ENCODE data around the gene RTP3. TPM values are rescaled to one million over a fixed set of nuclear protein-coding genes. Genes with fewer than 3 reads are reported as not detected.

Gene RTP3
- total RNA-seq (2014; rRNA removed; shearing (Covaris generic)): 0.20 and 0.81 TPM in 2 replicates

- DNase-seq (ENCODE audit: low read depth): no peak
Measured at GRCh38 chr3:46497556-46498265, at the start of gene RTP3. RTP3 (plus strand) TSS chr3:46497976; CDS start chr3:46498063, 87 bp downstream.

- DNase-seq (ENCODE audit: low read depth): no peak
Measured at GRCh38 chr3:46448721-46449120, 49.1 kb upstream of the RTP3 start.

GRCh38 chr3:46449755-46450552, 47.8 kb upstream of the RTP3 start:
- peak; percentile 16 for DNase-seq (ENCODE audit: low read depth)

- DNase-seq (ENCODE audit: low read depth): no peak
Measured at GRCh38 chr3:46453526-46454208, 44.1 kb upstream of the RTP3 start.

GRCh38 chr3:46454209-46454595, 43.6 kb upstream of the RTP3 start:
- DNase-seq (ENCODE audit: low read depth): no peak

- DNase-seq (ENCODE audit: low read depth): no peak
Measured at GRCh38 chr3:46454606-46455005, 43.2 kb upstream of the RTP3 start.

GRCh38 chr3:46455231-46456115, 42.3 kb upstream of the RTP3 start:
- DNase-seq (ENCODE audit: low read depth): no peak

- DNase-seq (ENCODE audit: low read depth): no peak
Measured at GRCh38 chr3:46456118-46456517, 41.7 kb upstream of the RTP3 start.

- peak; percentile 44 for DNase-seq (ENCODE audit: low read depth)
Measured at GRCh38 chr3:46460051-46460450, 37.7 kb upstream of the RTP3 start.

- peak; percentile 54 for DNase-seq (ENCODE audit: low read depth)
Measured at GRCh38 chr3:46462111-46462510, 35.7 kb upstream of the RTP3 start.

GRCh38 chr3:46462511-46462910, 35.3 kb upstream of the RTP3 start:
- DNase-seq (ENCODE audit: low read depth): peak; percentile 47

GRCh38 chr3:46463120-46463867, 34.5 kb upstream of the RTP3 start:
- no peak for DNase-seq (ENCODE audit: low read depth)

- DNase-seq (ENCODE audit: low read depth): no peak
Measured at GRCh38 chr3:46463868-46464241, 33.9 kb upstream of the RTP3 start.

GRCh38 chr3:46464326-46465195, 33.2 kb upstream of the RTP3 start, which contains the start of gene LTF:
LTF (minus strand) TSS chr3:46464905; CDS start chr3:46464867, 38 bp downstream.
- no peak for DNase-seq (ENCODE audit: low read depth)

- DNase-seq (ENCODE audit: low read depth): no peak
Measured at GRCh38 chr3:46465196-46465520, 32.6 kb upstream of the RTP3 start.

GRCh38 chr3:46466273-46466672, 31.5 kb upstream of the RTP3 start:
- DNase-seq (ENCODE audit: low read depth): no peak

- peak; percentile 30 for DNase-seq (ENCODE audit: low read depth)
Measured at GRCh38 chr3:46466871-46467403, 30.8 kb upstream of the RTP3 start.

- DNase-seq (ENCODE audit: low read depth): no peak
Measured at GRCh38 chr3:46467562-46467961, 30.2 kb upstream of the RTP3 start.

GRCh38 chr3:46468753-46469600, 28.8 kb upstream of the RTP3 start:
- no peak for DNase-seq (ENCODE audit: low read depth)

Data from M059J (cell line).